ENCODE data around the gene UBR1. TPM values are rescaled to one million over a fixed set of nuclear protein-coding genes. Genes with fewer than 3 reads are reported as not detected.

The UBR1 gene
- total RNA-seq, 1 donor from 2014 or later: 24.2 TPM

DNA sequence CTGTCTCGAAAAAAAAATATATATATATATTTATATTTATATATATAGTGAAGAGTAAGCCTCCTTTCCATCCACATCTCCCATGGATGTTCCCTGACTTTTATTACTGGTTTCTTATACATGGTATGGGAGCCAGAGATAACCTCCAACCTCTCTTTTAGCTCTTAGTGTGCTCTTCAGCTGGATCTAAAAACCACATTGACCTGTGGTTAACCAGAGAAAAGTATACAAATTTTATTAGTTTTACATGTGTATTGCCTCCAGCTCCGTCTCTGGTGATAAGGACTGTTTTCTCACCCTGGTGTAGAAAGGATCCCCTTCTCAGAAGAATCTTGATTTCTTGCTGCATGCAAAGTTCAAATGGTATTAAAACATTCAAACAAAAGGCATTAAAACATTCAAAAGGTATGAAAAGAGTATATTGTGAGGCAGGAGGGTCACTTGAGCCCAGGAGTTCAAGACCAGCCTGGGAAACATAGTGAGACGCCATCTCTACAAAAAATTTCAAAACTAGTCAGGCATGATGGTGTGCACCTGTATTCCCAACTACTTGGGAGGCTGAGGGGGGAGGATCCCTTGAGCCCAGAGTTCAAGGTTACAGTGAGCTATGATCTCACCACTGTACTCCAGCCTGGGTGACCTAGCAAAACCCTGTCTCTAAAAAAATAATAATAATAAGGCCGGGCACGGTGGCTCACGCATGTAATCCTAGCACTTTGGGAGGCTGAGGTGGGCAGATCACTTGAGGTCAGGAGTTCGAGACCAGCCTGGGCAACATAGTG, 171.8 kb downstream of the UBR1 start:
- Histone ChIP-seq H3K36me3 (no peaks in the 10 kb centered on the region), H3K4me1 (peaks cover 7% of the 10 kb centered on the region), H3K27me3 (ENCODE audit: low read depth) (no peaks in the 10 kb centered on the region), H3K27ac (replicated peaks) (no peak overlapping the region), H3K9me3 (replicated peaks) (no peaks in the 10 kb centered on the region), H3K4me3 (no peak overlapping the region)
- TF ChIP-seq, protein P1, sequence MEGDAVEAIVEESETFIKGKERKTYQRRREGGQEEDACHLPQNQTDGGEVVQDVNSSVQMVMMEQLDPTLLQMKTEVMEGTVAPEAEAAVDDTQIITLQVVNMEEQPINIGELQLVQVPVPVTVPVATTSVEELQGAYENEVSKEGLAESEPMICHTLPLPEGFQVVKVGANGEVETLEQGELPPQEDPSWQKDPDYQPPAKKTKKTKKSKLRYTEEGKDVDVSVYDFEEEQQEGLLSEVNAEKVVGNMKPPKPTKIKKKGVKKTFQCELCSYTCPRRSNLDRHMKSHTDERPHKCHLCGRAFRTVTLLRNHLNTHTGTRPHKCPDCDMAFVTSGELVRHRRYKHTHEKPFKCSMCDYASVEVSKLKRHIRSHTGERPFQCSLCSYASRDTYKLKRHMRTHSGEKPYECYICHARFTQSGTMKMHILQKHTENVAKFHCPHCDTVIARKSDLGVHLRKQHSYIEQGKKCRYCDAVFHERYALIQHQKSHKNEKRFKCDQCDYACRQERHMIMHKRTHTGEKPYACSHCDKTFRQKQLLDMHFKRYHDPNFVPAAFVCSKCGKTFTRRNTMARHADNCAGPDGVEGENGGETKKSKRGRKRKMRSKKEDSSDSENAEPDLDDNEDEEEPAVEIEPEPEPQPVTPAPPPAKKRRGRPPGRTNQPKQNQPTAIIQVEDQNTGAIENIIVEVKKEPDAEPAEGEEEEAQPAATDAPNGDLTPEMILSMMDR (IDR thresholded peaks at IDR 0.05; ENCODE audit: borderline replicate concordance): no peak
- DNase-seq: no peak
- intact Hi-C loops (cut with micrococcal nuclease): no loop called here

DNA sequence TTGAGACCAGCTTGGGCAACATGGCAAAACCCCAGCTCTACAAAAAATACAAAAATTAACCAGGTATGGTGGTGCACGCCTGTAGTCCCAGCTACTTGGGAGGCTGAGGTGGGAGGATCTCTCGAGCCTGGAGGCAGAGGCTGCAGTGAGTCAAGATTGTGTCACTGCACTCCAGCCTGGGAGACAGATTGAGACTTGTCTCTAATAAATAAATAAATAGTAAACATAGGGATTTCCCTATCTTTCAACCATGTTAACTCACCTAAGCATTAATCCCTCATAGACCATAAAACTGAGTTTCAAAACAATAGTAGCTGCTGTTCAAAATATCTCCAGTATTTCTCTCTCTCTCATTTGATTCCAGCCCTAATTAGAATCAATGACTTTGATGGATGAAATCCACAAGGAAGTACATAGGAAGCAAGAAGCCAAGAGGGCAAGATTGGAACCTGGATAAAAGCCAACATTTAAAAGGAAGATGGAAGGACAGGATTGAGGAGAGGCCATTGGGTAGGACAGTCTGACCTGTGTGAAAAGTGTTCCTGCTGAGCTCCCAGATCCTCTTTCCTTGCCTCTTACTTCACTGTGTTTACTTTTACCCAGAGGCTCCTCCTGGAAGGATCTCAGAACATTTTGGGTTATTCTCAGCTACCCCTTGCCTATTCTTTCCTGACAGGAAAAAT, 172.9 kb downstream of the UBR1 start:
- TF ChIP-seq, protein P1 (IDR thresholded peaks at IDR 0.05; ENCODE audit: borderline replicate concordance): no peak
- DNase-seq: no peak
- no peak overlapping the region for H3K4me3 ChIP-seq
- H3K27ac ChIP-seq (replicated peaks): no peak overlapping the region
- H3K9me3 ChIP-seq (replicated peaks): no peaks in the 10 kb centered on the region
- H3K4me1 ChIP-seq: peaks cover 9% of the 10 kb centered on the region
- H3K27me3 ChIP-seq (ENCODE audit: low read depth): no peaks in the 10 kb centered on the region
- intact Hi-C loops (cut with micrococcal nuclease): no loop called here
- no peaks in the 10 kb centered on the region for H3K36me3 ChIP-seq

DNA sequence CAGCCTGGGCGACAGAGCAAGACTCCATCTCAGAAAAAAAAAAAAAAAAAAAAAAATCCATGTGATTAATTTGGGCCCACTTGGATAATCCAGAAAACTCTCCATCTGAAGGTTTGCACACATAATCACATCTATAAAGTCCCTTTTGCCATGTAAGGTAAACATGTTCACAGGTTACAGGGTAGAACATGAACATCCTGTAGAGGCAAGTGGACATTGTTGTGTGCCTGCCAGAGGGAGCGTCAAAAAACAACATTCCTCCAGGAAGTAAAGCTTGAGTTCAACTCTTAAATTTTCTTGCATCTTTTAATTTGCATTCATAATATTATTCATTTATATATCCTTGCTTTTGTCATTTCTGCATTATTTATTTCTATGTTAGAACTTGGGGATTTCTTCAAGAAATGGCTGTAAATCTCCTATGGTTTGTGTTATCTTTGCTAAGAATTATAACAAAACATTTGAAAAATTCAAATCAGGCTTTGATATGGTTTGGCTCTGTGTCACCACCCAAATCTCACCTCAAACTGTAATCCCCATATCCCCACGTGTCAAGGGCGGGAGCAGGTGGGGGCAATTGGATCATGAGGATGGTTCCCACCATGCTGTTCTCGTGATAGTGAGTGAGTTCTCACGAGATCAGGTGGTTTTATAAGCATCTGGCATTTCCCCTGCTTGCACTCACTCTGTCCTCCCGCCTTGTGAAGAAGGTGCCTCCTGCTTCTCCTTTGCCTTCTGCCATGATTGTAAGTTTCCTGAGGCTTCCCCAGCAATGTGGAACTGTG, 173.9 kb downstream of the UBR1 start:
- no peak for DNase-seq
- Histone ChIP-seq H3K36me3 (no peaks in the 10 kb centered on the region), H3K4me1 (peaks cover 9% of the 10 kb centered on the region), H3K27me3 (ENCODE audit: low read depth) (no peaks in the 10 kb centered on the region), H3K9me3 (replicated peaks) (no peaks in the 10 kb centered on the region), H3K27ac (replicated peaks) (no peak overlapping the region), H3K4me3 (no peak overlapping the region)
- intact Hi-C loops (cut with micrococcal nuclease): no loop called here
- TF ChIP-seq, protein P1 (IDR thresholded peaks at IDR 0.05; ENCODE audit: borderline replicate concordance): no peak

DNA sequence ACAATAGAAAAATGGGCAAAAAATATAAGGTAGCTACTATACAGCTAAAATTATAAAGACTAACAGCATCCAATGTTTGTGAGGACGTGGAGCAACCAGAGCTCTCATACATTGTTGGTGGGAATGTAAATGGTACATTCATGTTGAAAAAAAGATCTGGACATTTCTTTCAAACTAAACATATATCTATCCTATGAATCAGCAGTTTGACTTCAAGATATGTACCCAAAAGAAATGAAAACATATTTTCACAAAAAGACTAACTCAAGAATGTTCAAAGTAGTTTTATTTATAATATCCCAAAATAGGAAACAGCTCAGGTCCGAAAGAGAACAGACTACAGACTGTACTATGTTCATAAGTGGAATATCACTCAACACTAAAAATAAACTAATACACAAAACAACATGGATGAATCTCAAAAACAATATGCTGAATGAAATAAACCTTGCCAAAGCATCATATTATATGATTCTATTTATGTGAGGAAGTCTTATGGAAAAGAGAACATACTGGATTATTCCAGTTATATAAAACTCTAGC, 176.5 kb downstream of the UBR1 start:
- no peaks in the 10 kb centered on the region for H3K27me3 ChIP-seq (ENCODE audit: low read depth)
- no peak for DNase-seq
- peak overlapping the region; percentile 43 for H3K27ac ChIP-seq (replicated peaks)
- no peak overlapping the region for H3K4me3 ChIP-seq
- H3K4me1 ChIP-seq: peaks cover 9% of the 10 kb centered on the region
- TF ChIP-seq, protein P1 (IDR thresholded peaks at IDR 0.05; ENCODE audit: borderline replicate concordance): no peak
- no peaks in the 10 kb centered on the region for H3K36me3 ChIP-seq
- no peaks in the 10 kb centered on the region for H3K9me3 ChIP-seq (replicated peaks)
- intact Hi-C loops (cut with micrococcal nuclease): loop anchor here (5.0 to 10.0 kb wide), 2 partner anchors 125 to 227 kb away; no protein-coding TSS in a partner anchor

DNA sequence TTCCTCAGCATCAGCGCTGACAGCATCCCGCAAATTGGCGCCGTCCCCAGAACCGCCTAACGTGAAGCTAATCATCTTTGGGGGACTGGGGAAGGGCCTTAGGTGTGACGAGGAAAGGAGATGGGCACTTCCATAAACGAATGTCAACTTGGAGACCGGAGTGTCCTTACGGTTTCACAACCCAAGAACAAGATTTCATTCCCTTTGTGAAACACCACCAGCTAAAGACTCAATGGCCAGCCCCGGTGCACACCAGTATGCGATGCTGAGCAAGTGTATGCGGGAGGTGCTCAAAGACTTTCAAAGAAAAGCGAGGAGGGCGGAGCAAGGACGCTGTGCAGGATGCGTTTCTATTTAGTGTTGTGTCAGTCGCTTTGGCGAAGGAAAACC, 184.5 kb downstream of the UBR1 start:
- Histone ChIP-seq H3K9me3 (replicated peaks) (no peaks in the 10 kb centered on the region), H3K4me3 (peak overlapping the region; percentile 89), H3K36me3 (no peaks in the 10 kb centered on the region), H3K4me1 (peaks cover 36% of the 10 kb centered on the region), H3K27ac (replicated peaks) (peak overlapping the region; percentile 87), H3K27me3 (ENCODE audit: low read depth) (no peaks in the 10 kb centered on the region)
- no peak for DNase-seq
- intact Hi-C loops (cut with micrococcal nuclease): loop anchor here (10.0 kb wide), 1 partner anchor 117 kb away; no protein-coding TSS in a partner anchor
- TF ChIP-seq, protein P1 (IDR thresholded peaks at IDR 0.05; ENCODE audit: borderline replicate concordance): no peak

Data from left ventricle myocardium inferior (tissue), 1 donor.